GM12878 (cell line): ENCODE results near the gene ESPNL. TPM values are rescaled to one million over a fixed set of nuclear protein-coding genes. Genes with fewer than 3 reads are reported as not detected.

Experiments
- CUX1 ChIP-seq: IDR thresholded peaks from 2 replicates; pipeline ENCODE4 v1.6.1; 2012; ENCODE audit warnings: improper control_type of control experiment, low read depth, low read length; ENCODE audit not compliant: insufficient replicate concordance
- REST ChIP-seq: IDR thresholded peaks from 2 replicates; pipeline ENCODE4 v1.6.1; 2012; ENCODE audit warnings: mild to moderate bottlenecking, low read depth, low read length
- SMAD5 ChIP-seq: IDR thresholded peaks from 2 replicates; pipeline ENCODE4 v1.6.1; 2016; ENCODE audit warnings: antibody characterized with exemption, low read depth
- ZZZ3 ChIP-seq: IDR thresholded peaks from 2 replicates; pipeline ENCODE4 v1.6.1; 2011; ENCODE audit warnings: low read depth; ENCODE audit not compliant: control insufficient read depth, insufficient read length
- polyA plus RNA-seq, 11 experiments: library from polyadenylated mRNA; depleted of rRNA in 4 of 11; unstranded in 6 of 11; stranded (reverse) in 5 of 11; fragments of >200 nt; fragmentation: Nextera tagmentation in 4 of 11; fragmentation: Illumina TruSeq in 1 of 11; extraction: Ambion mirVana in 4 of 11; extraction: Trizol in 1 of 11; gene quantifications; 1 replicate in 1 of 11; 2 replicates in 10 of 11; pipeline versions ENCODE4 v1.2.1 to v1.2.3, GENCODE V29; 2011 to 2016; ENCODE audit warnings: inconsistent platforms in 2 of 11, missing spikeins in 2 of 11, low read depth in 1 of 11
- total RNA-seq, 4 experiments: library from RNA; depleted of rRNA in 3 of 4; stranded (reverse); fragments of >200 nt in 3 of 4; fragmentation: Illumina TruSeq in 1 of 4; extraction: Trizol in 1 of 4; gene quantifications; 2 replicates each; pipeline versions ENCODE4 v1.2.1 to v1.2.3, GENCODE V29; 2013 to 2021

The ESPNL gene
- total and polyA plus RNA-seq, 10 of the 15 experiments (the other 5 are each of a cell fraction or from before 2014, with no cell fraction given): 0.05 to 0.94 (median 0.36) TPM; not detected in 3

GRCh38 chr2:238060096-238060541 lies 40.0 kb upstream of the ESPNL start (continued):
- TF ChIP-seq CUX1 (no peak), SMAD5 (no peak), ZZZ3 (no peak), REST (no peak)
